Erythroblast (primary cell): ENCODE results near the gene CFAP90.

Experiments used
- GATA1 ChIP-seq: IDR thresholded peaks from 2 replicates; pipeline ENCODE4 v1.6.1; 2011; ENCODE audit warnings: low read depth, mild to moderate bottlenecking, control low read depth, low read length, moderate library complexity
- POLR2A ChIP-seq: IDR thresholded peaks from 2 replicates; pipeline ENCODE4 v1.6.1; 2011; ENCODE audit warnings: mild to moderate bottlenecking, low read length

- TF ChIP-seq POLR2A (no peak), GATA1 (no peak)
Observed at GRCh38 chr5:7834982-7835381, 16.0 kb downstream of the CFAP90 start.
